HepG2 (cell line): ENCODE measurements around the gene GALNT18. TPM values are rescaled to one million over a fixed set of nuclear protein-coding genes. Genes with fewer than 3 reads are reported as not detected.

Experiments used
- ATAC-seq: fragments of 200-7000 bp; cut with Tn5 transposase; 3 replicates; pipeline ENCODE4 v1.9.1; 2020; ENCODE audit warnings: mild to moderate bottlenecking, moderate library complexity
- BruUV-seq: library from RNA; stranded (reverse); fragments of 400-500 nt; replicated peaks from 2 replicates; lab custom pipeline; 2021; lab: Mats Ljungman, UMichigan
- CTCF ChIA-PET: fragments of 300-600 bp; formaldehyde crosslinking; extraction: SDS; loops from one replicate; lab custom pipeline; 2021; ENCODE audit warnings: low total read pairs, inconsistent platforms, low intra/inter-chr PET ratio; lab: Yijun Ruan, JAX
- POLR2A ChIA-PET: fragments of 350-600 bp; sonication (Branson Sonifier 250); formaldehyde crosslinking; loops from one replicate; lab custom pipeline; 2020; ENCODE audit warnings: antibody characterized with exemption, inconsistent platforms; lab: Yijun Ruan, JAX
- DNase-seq: peaks from one replicate; pipeline ENCODE4 v3.0.0-alpha.2; 2015; ENCODE audit warnings: low spot score
- FAIRE-seq: peaks from 3 replicates; lab custom pipeline; 2011; peaks lifted over from hg19 to GRCh38; lab: Jason Lieb, UNC
- H2AFZ ChIP-seq: one replicate; pipeline ENCODE4 v1.6.1; 2011; ENCODE audit warnings: low read length, inconsistent platforms
- H3K27ac ChIP-seq: fragments of 300-600 bp; 3 replicates; pipeline ENCODE4 v1.8.0; 2011; ENCODE audit warnings: mixed run types, mild to moderate bottlenecking, mixed read lengths, low read length, inconsistent platforms; ENCODE audit not compliant: insufficient read depth; ENCODE audit errors: extremely low read length
- H3K27me3 ChIP-seq, 2 experiments: fragments of 200-600 bp in 1 of 2; 2 replicates in 1 of 2; 3 replicates in 1 of 2; pipeline versions ENCODE4 v1.6.0 to v1.8.0; 2011; ENCODE audit warnings: low read length in 2 of 2, mild to moderate bottlenecking in 2 of 2, moderate library complexity in 2 of 2, inconsistent platforms in 1 of 2; ENCODE audit not compliant: insufficient read depth in 2 of 2, control insufficient read depth in 1 of 2
- H3K36me3 ChIP-seq, 2 experiments: fragments of 200-600 bp in 1 of 2; replicated peaks in 1 of 2; 2 replicates in 1 of 2; 3 replicates in 1 of 2; pipeline versions ENCODE4 v1.5.1 to v1.8.0; 2011; ENCODE audit warnings: low read length in 2 of 2, inconsistent platforms in 1 of 2; ENCODE audit not compliant: insufficient read depth in 2 of 2, control insufficient read depth in 1 of 2
- H3K4me1 ChIP-seq: 2 replicates; pipeline ENCODE4 v1.5.1; 2012; ENCODE audit warnings: low read length, inconsistent platforms; ENCODE audit not compliant: insufficient read depth
- H3K4me2 ChIP-seq: 2 replicates; pipeline ENCODE4 v1.6.0; 2011; ENCODE audit warnings: low read depth, low read length, inconsistent platforms
- H3K4me3 ChIP-seq, 3 experiments: fragments of 200-600 bp in 1 of 3; sonication (generic), shearing (Covaris generic) in 1 of 3; replicated peaks in 1 of 3; 2 replicates each; pipeline ENCODE4 v1.5.1; 2011 to 2016; ENCODE audit warnings: low read length in 3 of 3, inconsistent platforms in 2 of 3, low read depth in 2 of 3, mild to moderate bottlenecking in 2 of 3, control low read depth in 1 of 3, mixed read lengths in 1 of 3; ENCODE audit not compliant: insufficient read depth in 1 of 3
- H3K79me2 ChIP-seq: one replicate; pipeline ENCODE4 v1.6.1; 2011; ENCODE audit warnings: low read length, inconsistent platforms; ENCODE audit not compliant: insufficient read depth
- H3K9ac ChIP-seq: 2 replicates; pipeline ENCODE4 v1.6.0; 2011; ENCODE audit warnings: mild to moderate bottlenecking, low read depth, low read length, inconsistent platforms; ENCODE audit not compliant: insufficient read depth
- H3K9me3 ChIP-seq: 2 replicates; pipeline ENCODE4 v1.5.1; 2012; ENCODE audit warnings: mild to moderate bottlenecking, low read length
- H4K20me1 ChIP-seq: 2 replicates; pipeline ENCODE4 v1.6.0; 2011; ENCODE audit warnings: inconsistent platforms, mild to moderate bottlenecking, low read length, moderate library complexity; ENCODE audit not compliant: insufficient read depth
- FOSL2 ChIP-seq: sonication (generic); formaldehyde crosslinking; IDR thresholded peaks from 2 replicates; pipeline ENCODE4 v1.4.0; 2020; ENCODE audit warnings: missing genetic modification reagents
- NCOA1 ChIP-seq: sonication (generic); formaldehyde crosslinking; IDR thresholded peaks from 2 replicates; pipeline ENCODE4 v1.9.0; 2021; ENCODE audit warnings: missing genetic modification reagents
- NR2F6 ChIP-seq, 2 experiments: IDR thresholded peaks; 2 replicates each; pipeline ENCODE4 v1.6.1; 2016; ENCODE audit warnings: antibody characterized with exemption in 1 of 2, mild to moderate bottlenecking in 1 of 2
- SKI ChIP-seq: fragments of 450-650 bp; IDR thresholded peaks from one replicate; pipeline ENCODE4 v1.6.1; 2018; ENCODE audit warnings: mild to moderate bottlenecking; ENCODE audit not compliant: partially characterized antibody
- SMAD1 ChIP-seq: sonication (generic); formaldehyde crosslinking; IDR thresholded peaks from 2 replicates; pipeline ENCODE4 v1.4.0; 2020; ENCODE audit warnings: missing genetic modification reagents, low read depth, mild to moderate bottlenecking, borderline replicate concordance
- ZMAT3 ChIP-seq: sonication (generic); formaldehyde crosslinking; conservative IDR thresholded peaks from 2 replicates; pipeline ENCODE4 v1.7.0; 2021; ENCODE audit warnings: missing genetic modification reagents
- ZNF337 ChIP-seq: sonication (generic); formaldehyde crosslinking; IDR thresholded peaks from 2 replicates; pipeline ENCODE4 v1.5.1; 2020; ENCODE audit warnings: missing genetic modification reagents, low read depth, mild to moderate bottlenecking, borderline replicate concordance
- ZNF501 ChIP-seq: sonication (generic); formaldehyde crosslinking; IDR thresholded peaks from 2 replicates; pipeline ENCODE4 v1.5.1; 2020; ENCODE audit warnings: mild to moderate bottlenecking, moderate library complexity, missing genetic modification reagents
- ZNF788 ChIP-seq: sonication (generic); formaldehyde crosslinking; IDR thresholded peaks from 2 replicates; pipeline ENCODE4 v1.5.0; 2020; ENCODE audit warnings: mild to moderate bottlenecking, missing genetic modification reagents, borderline replicate concordance
- ZZZ3 ChIP-seq: sonication (generic); formaldehyde crosslinking; IDR thresholded peaks from 2 replicates; pipeline ENCODE4 v1.4.0; 2020; ENCODE audit warnings: missing genetic modification reagents, mild to moderate bottlenecking, borderline replicate concordance
- WGBS: methylation state at CpG from one replicate; pipeline ENCODE4 v1.1.6; 2017; ENCODE audit warnings: low lambda C conversion rate; 5-methylcytosine and 5-hydroxymethylcytosine counted together
- in situ Hi-C: cut with HindIII; loops from 2 replicates; pipeline ENCODE4 v1.10.0; 2017; ENCODE audit warnings: low pct_unique_long_range_greater_than_20kb; ENCODE audit not compliant: extremely low pct_ligation_motif_present
- intact Hi-C: fragments of 100-400 bp; cut with micrococcal nuclease; formaldehyde crosslinking; loops from one replicate; pipeline ENCODE4 v1.10.0; 2022; ENCODE audit not compliant: unreplicated experiment
- polyA plus RNA-seq, 8 experiments: library from polyadenylated mRNA; depleted of rRNA in 3 of 8; stranded (reverse) in 7 of 8; unstranded in 1 of 8; fragments of >200 nt; fragmentation: Illumina TruSeq in 4 of 8; extraction: Trizol in 4 of 8; gene quantifications; 2 replicates each; pipeline versions ENCODE4 v1.2.1 to v1.2.3, GENCODE V29; 2011 to 2016; ENCODE audit warnings: low read depth in 4 of 8, missing spikeins in 1 of 8, mixed read lengths in 1 of 8; ENCODE audit not compliant: insufficient read depth in 1 of 8
- total RNA-seq, 5 experiments: library from RNA; depleted of rRNA; stranded (reverse); fragments of >200 nt; fragmentation: Illumina TruSeq; extraction: Trizol; gene quantifications; 2 replicates each; pipeline ENCODE4 v1.2.3, GENCODE V29; 2016; ENCODE audit warnings: low read depth in 1 of 5
- TF ChIP-seq, protein P1 (sequence below): sonication (generic); formaldehyde crosslinking; IDR thresholded peaks from 2 replicates; pipeline ENCODE4 v1.9.0; 2021; ENCODE audit warnings: missing genetic modification reagents, borderline replicate concordance

Gene GALNT18
- total and polyA plus RNA-seq, 2 of the 13 experiments (the other 11 are each of a cell fraction or from before 2014, with no cell fraction given), result 0.11 TPM; not detected in 1

DNA sequence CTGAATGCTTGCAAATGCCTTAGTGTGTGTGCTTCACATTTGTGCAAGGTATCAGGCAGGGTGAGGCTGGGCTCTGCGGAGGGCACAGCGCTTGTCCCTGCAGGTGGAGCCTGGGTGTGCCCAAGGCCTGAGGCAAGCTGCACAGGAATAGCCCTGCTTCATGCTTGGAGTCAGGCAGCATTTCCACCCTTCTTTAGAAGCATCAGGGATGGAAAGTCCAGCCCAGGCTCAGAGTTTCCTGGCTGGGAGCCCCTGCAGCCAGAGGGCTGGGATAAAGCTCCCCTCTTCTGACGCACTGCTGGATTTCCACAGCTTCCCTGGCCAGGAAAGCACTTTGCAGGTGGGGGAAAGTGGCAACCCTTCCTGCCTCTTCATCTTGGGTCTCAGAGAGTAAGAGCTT is 63.4 kb downstream of the GALNT18 start (continued):
- TF ChIP-seq, protein P1, sequence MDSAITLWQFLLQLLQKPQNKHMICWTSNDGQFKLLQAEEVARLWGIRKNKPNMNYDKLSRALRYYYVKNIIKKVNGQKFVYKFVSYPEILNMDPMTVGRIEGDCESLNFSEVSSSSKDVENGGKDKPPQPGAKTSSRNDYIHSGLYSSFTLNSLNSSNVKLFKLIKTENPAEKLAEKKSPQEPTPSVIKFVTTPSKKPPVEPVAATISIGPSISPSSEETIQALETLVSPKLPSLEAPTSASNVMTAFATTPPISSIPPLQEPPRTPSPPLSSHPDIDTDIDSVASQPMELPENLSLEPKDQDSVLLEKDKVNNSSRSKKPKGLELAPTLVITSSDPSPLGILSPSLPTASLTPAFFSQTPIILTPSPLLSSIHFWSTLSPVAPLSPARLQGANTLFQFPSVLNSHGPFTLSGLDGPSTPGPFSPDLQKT (CRISPR knock-in tag), result no peak
- TF ChIP-seq NCOA1 (CRISPR knock-in tag), result no peak

GRCh38 chr11:11555208-11555607 is 66.6 kb downstream of the GALNT18 start:
- no peaks in the 10 kb centered on the region for H3K4me1 ChIP-seq
- ChIA-PET CTCF (no interaction called here), POLR2A (no interaction called here)
- H3K4me2 ChIP-seq, result no peak overlapping the region
- WGBS, result 0% methylated on average over 1 of the region's 6 CpGs
- H3K27ac ChIP-seq, result no peak overlapping the region
- H3K9ac ChIP-seq, result no peak overlapping the region
- intact Hi-C loops, result no loop called here
- H4K20me1 ChIP-seq, result no peaks in the 10 kb centered on the region
- ATAC-seq (no peak), FAIRE-seq (no peak), DNase-seq (no peak)
- H3K36me3 ChIP-seq, result no peaks in the 10 kb centered on the region
- in situ Hi-C loops, result no loop called here
- peaks cover 5 to 14% of the 10 kb centered on the region in 2 experiments for H3K27me3 ChIP-seq
- no peak overlapping the region for H2AFZ ChIP-seq
- H3K9me3 ChIP-seq, result no peaks in the 10 kb centered on the region
- no peaks in the 10 kb centered on the region for H3K79me2 ChIP-seq
- BruUV-seq, result no TSS peak
- TF ChIP-seq SMAD1 (CRISPR knock-in tag) (no peak), ZNF337 (CRISPR knock-in tag) (no peak), NR2F6 (IDR thresholded peaks at IDR 0.05) (no peak), NR2F6 (CRISPR knock-in tag; IDR thresholded peaks at IDR 0.05) (no peak), ZMAT3 (no peak)
- no peak overlapping the region for H3K4me3 ChIP-seq

GRCh38 chr11:11553573-11553972 is 68.2 kb downstream of the GALNT18 start:
- no peak for ATAC-seq
- H3K4me2 ChIP-seq, result no peak overlapping the region
- H4K20me1 ChIP-seq, result no peaks in the 10 kb centered on the region
- TF ChIP-seq SKI (no peak), ZZZ3 (no peak), ZNF501 (CRISPR knock-in tag) (no peak), ZNF788 (CRISPR knock-in tag) (no peak), FOSL2 (no peak)
- ChIA-PET CTCF (no interaction called here), POLR2A (no interaction called here)
- H3K9me3 ChIP-seq, result no peaks in the 10 kb centered on the region
- intact Hi-C loops (no loop called here), in situ Hi-C loops (no loop called here)
- H3K27me3 ChIP-seq, result peaks cover 5 to 14% of the 10 kb centered on the region in 2 experiments
- no peak overlapping the region for H3K27ac ChIP-seq
- no peak overlapping the region for H2AFZ ChIP-seq
- no TSS peak for BruUV-seq
- FAIRE-seq, result no peak
- DNase-seq, result no peak
- H3K4me3 ChIP-seq, result no peak overlapping the region
- WGBS, result 22% methylated on average over 10 of the region's 10 CpGs
- H3K9ac ChIP-seq, result no peak overlapping the region
- H3K4me1 ChIP-seq, result no peaks in the 10 kb centered on the region
- no peaks in the 10 kb centered on the region for H3K79me2 ChIP-seq
- no peaks in the 10 kb centered on the region for H3K36me3 ChIP-seq
